OCI-LY7 (cell line): Measurements from ENCODE around the gene CEP89. TPM values are rescaled to one million over a fixed set of nuclear protein-coding genes. Genes with fewer than 3 reads are reported as not detected.

ENCODE experiments used
- BruUV-seq: library from RNA; stranded (reverse); fragments of 400-500 nt; replicated peaks from 2 replicates; lab custom pipeline; 2021; lab: Mats Ljungman, UMichigan
- CTCF ChIA-PET: fragments of 300-600 bp; sonication (Branson Sonifier 250); formaldehyde crosslinking; loops from one replicate; lab custom pipeline; 2022; ENCODE audit warnings: antibody characterized with exemption; ENCODE audit not compliant: unreplicated experiment; lab: Charles Lee
- POLR2A ChIA-PET: fragments of 300-600 bp; sonication (Branson Sonifier 250); formaldehyde crosslinking; loops from one replicate; lab custom pipeline; 2022; ENCODE audit warnings: antibody characterized with exemption; lab: Charles Lee
- DNase-seq: peaks from one replicate; pipeline ENCODE4 v3.0.0-alpha.2; 2015; ENCODE audit warnings: low spot score
- H2AFZ ChIP-seq: fragments of 200-600 bp; sonication (generic), shearing (Covaris generic); 2 replicates; pipeline ENCODE4 v1.6.1; 2014; ENCODE audit warnings: mild to moderate bottlenecking, antibody characterized with exemption, low read length, moderate library complexity
- H3K27ac ChIP-seq: fragments of 200-600 bp; sonication (generic); 2 replicates; pipeline ENCODE4 v1.5.1; 2014; ENCODE audit warnings: mixed run types, low read depth, mild to moderate bottlenecking, moderate library complexity, low read length, inconsistent platforms; ENCODE audit not compliant: poor library complexity, severe bottlenecking
- H3K36me3 ChIP-seq: fragments of 200-600 bp; sonication (generic); 2 replicates; pipeline ENCODE4 v1.6.1; 2014; ENCODE audit warnings: mild to moderate bottlenecking, antibody characterized with exemption, low read length, moderate library complexity, mixed read lengths; ENCODE audit not compliant: insufficient read depth
- H3K4me1 ChIP-seq: fragments of 200-600 bp; sonication (generic); 2 replicates; pipeline ENCODE4 v1.5.1; 2014; ENCODE audit warnings: mild to moderate bottlenecking, low read length; ENCODE audit not compliant: insufficient read depth, poor library complexity, severe bottlenecking
- H3K4me2 ChIP-seq: fragments of 200-600 bp; sonication (generic); 2 replicates; pipeline ENCODE4 v1.6.1; 2014; ENCODE audit warnings: mild to moderate bottlenecking, low read length
- H3K4me3 ChIP-seq: fragments of 200-600 bp; sonication (generic); 2 replicates; pipeline ENCODE4 v1.5.1; 2014; ENCODE audit warnings: mild to moderate bottlenecking, low read depth, low read length; ENCODE audit not compliant: poor library complexity, severe bottlenecking
- H3K79me2 ChIP-seq: fragments of 200-600 bp; sonication (generic); 2 replicates; pipeline ENCODE4 v1.6.1; 2016; ENCODE audit warnings: low read depth, mild to moderate bottlenecking, low read length, moderate library complexity, mixed read lengths; ENCODE audit not compliant: insufficient read depth
- H3K9me2 ChIP-seq: fragments of 200-600 bp; sonication (generic); 2 replicates; pipeline ENCODE4 v1.6.1; 2016; ENCODE audit warnings: mild to moderate bottlenecking, low read length, mixed read lengths; ENCODE audit not compliant: insufficient read depth
- H3K9me3 ChIP-seq: fragments of 200-600 bp; sonication (generic); 2 replicates; pipeline ENCODE4 v1.6.1; 2014; ENCODE audit warnings: mild to moderate bottlenecking, mixed run types, low read length, mixed read lengths
- H4K20me1 ChIP-seq: fragments of 200-600 bp; sonication (generic); 2 replicates; pipeline ENCODE4 v1.6.1; 2014; ENCODE audit warnings: mild to moderate bottlenecking, antibody characterized with exemption, low read length, moderate library complexity, mixed read lengths; ENCODE audit not compliant: insufficient read depth
- EZH2phosphoT487 ChIP-seq: fragments of 200-600 bp; sonication (generic); IDR thresholded peaks from 2 replicates; pipeline ENCODE4 v1.6.1; 2018; ENCODE audit warnings: low read depth, borderline replicate concordance, mild to moderate bottlenecking, mixed run types, antibody characterized with exemption, low read length, moderate library complexity, mixed read lengths
- intact Hi-C: fragments of 100-400 bp; cut with micrococcal nuclease; formaldehyde crosslinking; loops from one replicate; pipeline ENCODE4 v1.10.0; 2022; ENCODE audit not compliant: unreplicated experiment
- total RNA-seq, 2 experiments: library from RNA; depleted of rRNA in 1 of 2; stranded (reverse); fragments of >200 nt in 1 of 2; shearing (Covaris generic) in 1 of 2; gene quantifications; 2 replicates each; pipeline ENCODE4 v1.2.3, GENCODE V29; 2014 to 2022
- TF ChIP-seq, protein P1 (sequence below): fragments of 200-600 bp; sonication (generic); conservative IDR thresholded peaks from 2 replicates; pipeline ENCODE4 v1.5.1; 2014; ENCODE audit warnings: mild to moderate bottlenecking, antibody characterized with exemption, low read length, moderate library complexity, mixed read lengths

The CEP89 gene
- total RNA-seq, 2 experiments from 2014 or later: 15.8 to 20.6 TPM

DNA sequence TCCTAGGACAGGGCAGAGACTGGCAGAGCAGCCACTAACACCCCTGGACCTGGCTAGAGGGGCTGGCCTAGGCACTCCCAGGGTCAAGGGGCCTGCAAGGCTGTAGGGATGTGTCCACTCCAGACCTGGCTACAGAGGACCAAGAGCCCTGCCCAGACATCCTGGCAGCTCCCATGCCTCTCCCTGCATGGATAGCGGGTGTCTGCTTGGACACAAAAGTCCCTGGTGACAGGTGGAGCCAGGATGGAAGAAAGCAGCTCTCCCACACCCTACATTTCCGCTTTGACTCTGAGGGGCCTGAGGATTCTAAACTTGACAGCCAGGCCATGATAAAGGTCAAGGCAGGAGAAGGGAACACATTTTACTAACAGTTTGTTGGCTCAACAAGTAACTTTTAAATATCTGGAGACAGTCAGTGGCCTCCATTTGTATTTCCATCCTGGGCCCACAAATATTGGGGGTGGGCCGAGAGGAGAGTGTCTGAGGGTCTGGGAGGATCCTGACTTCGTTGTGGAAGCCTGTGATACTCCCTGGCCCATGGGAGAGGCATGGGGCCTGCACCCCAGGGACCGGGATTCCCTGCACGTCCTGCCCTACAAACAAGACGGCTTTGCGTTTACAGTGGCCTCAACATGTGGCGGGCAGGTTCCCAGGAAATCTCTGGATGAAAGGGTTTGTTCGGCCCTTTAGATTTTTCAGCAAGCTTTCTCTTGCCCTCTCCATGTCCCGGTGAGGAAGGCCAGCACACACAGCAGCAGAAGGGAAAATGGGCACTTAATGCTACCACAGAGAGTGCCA, 82.4 kb downstream of the CEP89 start:
- POLR2A ChIA-PET: no interaction called here
- Histone ChIP-seq H3K4me1 (no peaks in the 10 kb centered on the region), H4K20me1 (no peaks in the 10 kb centered on the region), H3K79me2 (no peaks in the 10 kb centered on the region), H3K4me2 (no peak overlapping the region), H3K27ac (no peak overlapping the region), H3K4me3 (no peak overlapping the region), H3K9me2 (no peaks in the 10 kb centered on the region), H2AFZ (no peak overlapping the region), H3K9me3 (peaks cover 14% of the 10 kb centered on the region; the same call in 1 of the 2 replicates), H3K36me3 (peaks cover 5% of the 10 kb centered on the region; the same call in 1 of the 2 replicates)
- no TSS peak for BruUV-seq
- DNase-seq: no peak
- CTCF ChIA-PET: no interaction called here
- intact Hi-C loops: no loop called here
- TF ChIP-seq EZH2phosphoT487: no peak
- TF ChIP-seq, protein P1, sequence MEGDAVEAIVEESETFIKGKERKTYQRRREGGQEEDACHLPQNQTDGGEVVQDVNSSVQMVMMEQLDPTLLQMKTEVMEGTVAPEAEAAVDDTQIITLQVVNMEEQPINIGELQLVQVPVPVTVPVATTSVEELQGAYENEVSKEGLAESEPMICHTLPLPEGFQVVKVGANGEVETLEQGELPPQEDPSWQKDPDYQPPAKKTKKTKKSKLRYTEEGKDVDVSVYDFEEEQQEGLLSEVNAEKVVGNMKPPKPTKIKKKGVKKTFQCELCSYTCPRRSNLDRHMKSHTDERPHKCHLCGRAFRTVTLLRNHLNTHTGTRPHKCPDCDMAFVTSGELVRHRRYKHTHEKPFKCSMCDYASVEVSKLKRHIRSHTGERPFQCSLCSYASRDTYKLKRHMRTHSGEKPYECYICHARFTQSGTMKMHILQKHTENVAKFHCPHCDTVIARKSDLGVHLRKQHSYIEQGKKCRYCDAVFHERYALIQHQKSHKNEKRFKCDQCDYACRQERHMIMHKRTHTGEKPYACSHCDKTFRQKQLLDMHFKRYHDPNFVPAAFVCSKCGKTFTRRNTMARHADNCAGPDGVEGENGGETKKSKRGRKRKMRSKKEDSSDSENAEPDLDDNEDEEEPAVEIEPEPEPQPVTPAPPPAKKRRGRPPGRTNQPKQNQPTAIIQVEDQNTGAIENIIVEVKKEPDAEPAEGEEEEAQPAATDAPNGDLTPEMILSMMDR: no peak

DNA sequence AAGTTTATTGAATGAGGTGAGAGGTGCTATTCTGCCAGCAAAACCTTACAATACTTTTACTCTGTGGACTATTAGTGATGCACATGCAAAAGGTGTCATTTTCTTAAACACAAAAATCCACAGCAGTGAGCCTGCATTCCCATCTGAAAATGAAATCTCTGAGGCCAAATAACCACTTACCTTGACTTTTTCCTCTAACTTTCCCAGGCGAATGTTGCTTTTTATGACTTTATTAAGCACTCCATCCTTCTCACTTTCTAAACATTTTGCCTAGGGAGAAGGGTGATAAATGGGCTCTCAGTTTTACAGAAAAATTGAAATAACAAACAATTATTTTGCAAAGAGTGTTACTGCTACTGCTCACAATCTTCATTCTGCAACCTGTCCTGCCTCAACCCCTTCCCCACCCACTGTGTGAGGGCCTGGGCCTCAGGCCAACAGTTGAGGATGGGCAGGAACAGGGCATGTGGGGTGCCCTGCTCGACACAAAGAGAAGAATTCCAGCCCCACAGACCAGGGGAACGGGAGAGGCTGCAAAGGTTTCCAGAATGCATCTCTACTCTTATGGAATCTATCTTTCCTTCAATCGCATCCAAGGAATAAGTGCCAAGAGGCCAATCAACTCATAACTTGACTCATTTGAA, 84.1 kb downstream of the CEP89 start:
- no peak overlapping the region for H3K4me3 ChIP-seq
- H4K20me1 ChIP-seq: no peaks in the 10 kb centered on the region
- intact Hi-C loops: no loop called here
- ChIA-PET CTCF (no interaction called here), POLR2A (interaction anchor here (0.9 kb wide), 1 partner anchor 38 kb away, joined by 5 read pairs; no protein-coding TSS in a partner anchor)
- no peaks in the 10 kb centered on the region; the same call in 1 of the 2 replicates for H3K36me3 ChIP-seq
- no peaks in the 10 kb centered on the region for H3K4me1 ChIP-seq
- no peaks in the 10 kb centered on the region for H3K9me2 ChIP-seq
- H2AFZ ChIP-seq: no peak overlapping the region
- no peak overlapping the region for H3K4me2 ChIP-seq
- no peaks in the 10 kb centered on the region for H3K79me2 ChIP-seq
- peaks cover 12% of the 10 kb centered on the region; the same call in 1 of the 2 replicates for H3K9me3 ChIP-seq
- no TSS peak for BruUV-seq
- no peak overlapping the region for H3K27ac ChIP-seq
- TF ChIP-seq, protein P1: no peak
- TF ChIP-seq EZH2phosphoT487: no peak
- no peak for DNase-seq
